ENCODE data around the gene ESYT3.

ESYT3 gene

GRCh38 chr3:138400651-138401070 lies 33.8 kb upstream of the ESYT3 start:
- no peak for DNase-seq (ENCODE audit: low read depth)
- H3K4me3 ChIP-seq (ENCODE audit: low read depth, low read length): no peak overlapping the region
- no peak for TF ChIP-seq CTCF (IDR thresholded peaks at IDR 0.05; ENCODE audit: control insufficient read depth, extremely low read depth, insufficient read depth)

GRCh38 chr3:138401834-138402233 lies 32.6 kb upstream of the ESYT3 start:
- DNase-seq (ENCODE audit: low read depth): no peak

GRCh38 chr3:138404121-138404520 lies 30.3 kb upstream of the ESYT3 start:
- DNase-seq (ENCODE audit: low read depth): no peak
- H3K4me3 ChIP-seq (ENCODE audit: low read depth, low read length): no peak overlapping the region
- no peak for TF ChIP-seq CTCF (IDR thresholded peaks at IDR 0.05; ENCODE audit: control insufficient read depth, extremely low read depth, insufficient read depth)

More at GRCh38 chr3:138401834-138402233, 32.6 kb upstream of the ESYT3 start:
- TF ChIP-seq CTCF (IDR thresholded peaks at IDR 0.05; ENCODE audit: control insufficient read depth, extremely low read depth, insufficient read depth): no peak
- no peak overlapping the region for H3K4me3 ChIP-seq (ENCODE audit: low read depth, low read length)

DNA sequence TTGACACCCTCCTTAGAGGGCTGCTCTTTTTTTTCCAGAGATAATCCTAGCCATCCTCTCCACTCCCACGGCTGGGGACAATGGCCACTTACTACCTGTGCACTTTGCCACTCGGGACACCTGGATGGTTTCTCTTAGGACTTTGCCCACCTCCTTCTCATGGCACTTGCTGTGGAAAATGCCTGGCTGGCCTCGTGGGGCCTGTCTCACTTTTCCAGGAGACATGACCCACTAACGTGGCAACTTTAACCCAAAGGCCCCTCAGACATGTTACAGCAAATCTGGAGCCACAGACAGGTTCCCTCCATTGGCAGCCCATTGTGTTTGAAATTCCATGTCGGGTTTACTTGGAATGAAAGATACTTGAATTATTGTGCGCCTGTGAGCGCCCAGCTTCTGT lies 29.4 kb upstream of the ESYT3 start:
- no peak overlapping the region for H3K4me3 ChIP-seq (ENCODE audit: low read depth, low read length)
- DNase-seq (ENCODE audit: low read depth): no peak
- no peak for TF ChIP-seq CTCF (IDR thresholded peaks at IDR 0.05; ENCODE audit: control insufficient read depth, extremely low read depth, insufficient read depth)

DNA sequence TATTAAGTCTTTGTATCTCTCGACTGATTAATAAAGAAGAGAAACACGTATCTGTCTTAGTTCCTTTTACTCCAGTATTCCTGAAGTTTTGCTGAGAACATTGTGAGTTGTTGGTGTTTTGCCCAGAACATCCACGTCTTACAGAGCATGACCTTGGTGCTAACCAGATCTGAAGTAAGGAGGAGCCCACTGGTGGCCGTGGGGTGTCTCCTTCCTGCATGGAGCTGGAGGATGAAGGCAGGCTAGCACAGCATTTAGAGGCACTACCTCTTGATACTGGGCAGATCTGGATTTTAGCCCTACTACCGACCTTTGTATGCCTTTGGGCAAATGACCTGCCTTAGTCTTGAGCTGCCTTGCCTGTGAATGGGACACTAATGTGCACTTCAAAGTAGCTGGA lies 28.9 kb upstream of the ESYT3 start:
- no peak for TF ChIP-seq CTCF (IDR thresholded peaks at IDR 0.05; ENCODE audit: control insufficient read depth, extremely low read depth, insufficient read depth)
- H3K4me3 ChIP-seq (ENCODE audit: low read depth, low read length): no peak overlapping the region

DNA sequence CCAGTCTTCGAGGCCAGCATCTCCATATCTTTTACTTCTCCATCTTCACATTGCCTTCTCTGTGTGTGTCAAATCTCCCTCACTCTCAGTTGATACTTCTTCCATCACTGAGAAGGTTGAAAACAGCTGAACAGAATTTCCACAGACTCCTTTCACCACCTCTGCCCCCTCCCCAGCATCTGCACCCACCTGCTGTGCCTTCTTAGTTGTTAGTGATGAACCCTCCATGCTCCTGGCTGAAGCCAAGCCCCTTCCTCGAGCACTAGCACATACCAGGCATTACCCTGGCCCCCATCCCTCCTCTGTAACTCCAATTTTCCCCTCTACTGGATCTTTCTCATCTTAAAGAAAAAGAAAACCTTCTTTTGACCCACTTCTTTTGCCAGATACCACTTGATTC lies 27.8 kb upstream of the ESYT3 start:
- no peak for TF ChIP-seq CTCF (IDR thresholded peaks at IDR 0.05; ENCODE audit: control insufficient read depth, extremely low read depth, insufficient read depth)
- no peak overlapping the region for H3K4me3 ChIP-seq (ENCODE audit: low read depth, low read length)
- no peak for DNase-seq (ENCODE audit: low read depth)

More for the DNA sequence above, 28.9 kb upstream of the ESYT3 start:
- DNase-seq (ENCODE audit: low read depth): no peak

DNA sequence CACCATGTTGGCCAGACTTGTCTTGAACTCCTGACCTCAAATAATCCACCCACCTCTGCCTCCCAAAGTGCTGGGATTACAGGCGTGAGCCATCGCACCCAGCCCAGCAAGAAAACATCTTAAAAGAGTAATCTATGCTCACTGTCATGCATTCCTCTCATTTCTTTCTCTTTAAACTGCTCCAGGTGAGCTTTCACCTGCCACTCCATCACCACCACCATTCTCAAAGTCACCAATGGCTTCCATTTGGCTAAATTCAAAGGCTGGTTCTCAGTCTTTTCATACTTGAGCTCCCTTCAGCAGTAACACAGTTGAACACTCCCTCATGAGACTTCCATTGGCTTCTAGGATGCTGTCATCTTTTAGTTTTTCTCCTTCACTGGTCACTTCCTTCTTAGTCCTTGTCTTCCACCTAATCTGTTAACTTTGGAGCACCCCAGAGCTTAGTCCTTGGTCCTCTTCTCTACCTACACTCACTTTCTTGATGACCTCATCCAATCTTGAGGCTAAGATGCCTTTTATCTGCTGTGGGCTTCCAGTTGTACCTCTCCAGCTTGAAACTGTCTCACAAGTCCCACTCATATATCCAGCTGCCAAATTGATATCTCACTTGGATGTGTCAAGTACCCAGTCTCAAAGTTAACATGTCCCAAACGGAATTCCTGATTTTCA lies 27.0 kb upstream of the ESYT3 start:
- H3K4me3 ChIP-seq (ENCODE audit: low read depth, low read length): no peak overlapping the region
- TF ChIP-seq CTCF (IDR thresholded peaks at IDR 0.05; ENCODE audit: control insufficient read depth, extremely low read depth, insufficient read depth): no peak
- DNase-seq (ENCODE audit: low read depth): no peak

All from LNCaP clone FGC (cell line).